ENCODE results near the gene ERVK3-1.
A peak's percentile ranks its signal among the peaks of the same experiment; 100 is the strongest.
"Not testable (repeated sequence)": the region's sequence is repeated elsewhere in the genome, so short reads cannot be mapped to it uniquely, and the experiment has no call there.

The ERVK3-1 gene

GRCh38 chr19:58305065-58305931 lies at the start of gene ERVK3-1:
Gene ERVK3-1, plus strand, starts transcription at chr19:58305377. Its CDS starts 6,792 bp downstream, at chr19:58312169.
- in situ Hi-C loops (cut with MboI; ENCODE audit: low sequenced_read_pairs, unreplicated experiment) = no loop called here
- TF ChIP-seq, protein P1, sequence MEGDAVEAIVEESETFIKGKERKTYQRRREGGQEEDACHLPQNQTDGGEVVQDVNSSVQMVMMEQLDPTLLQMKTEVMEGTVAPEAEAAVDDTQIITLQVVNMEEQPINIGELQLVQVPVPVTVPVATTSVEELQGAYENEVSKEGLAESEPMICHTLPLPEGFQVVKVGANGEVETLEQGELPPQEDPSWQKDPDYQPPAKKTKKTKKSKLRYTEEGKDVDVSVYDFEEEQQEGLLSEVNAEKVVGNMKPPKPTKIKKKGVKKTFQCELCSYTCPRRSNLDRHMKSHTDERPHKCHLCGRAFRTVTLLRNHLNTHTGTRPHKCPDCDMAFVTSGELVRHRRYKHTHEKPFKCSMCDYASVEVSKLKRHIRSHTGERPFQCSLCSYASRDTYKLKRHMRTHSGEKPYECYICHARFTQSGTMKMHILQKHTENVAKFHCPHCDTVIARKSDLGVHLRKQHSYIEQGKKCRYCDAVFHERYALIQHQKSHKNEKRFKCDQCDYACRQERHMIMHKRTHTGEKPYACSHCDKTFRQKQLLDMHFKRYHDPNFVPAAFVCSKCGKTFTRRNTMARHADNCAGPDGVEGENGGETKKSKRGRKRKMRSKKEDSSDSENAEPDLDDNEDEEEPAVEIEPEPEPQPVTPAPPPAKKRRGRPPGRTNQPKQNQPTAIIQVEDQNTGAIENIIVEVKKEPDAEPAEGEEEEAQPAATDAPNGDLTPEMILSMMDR (IDR thresholded peaks at IDR 0.05; ENCODE audit: borderline replicate concordance, control extremely low read depth, extremely low read depth, insufficient read depth, missing control alignments) = no peak
- DNase-seq (ENCODE audit: low spot score) = peak; percentile 98

- DNase-seq (ENCODE audit: low spot score); in situ Hi-C loops (cut with MboI; ENCODE audit: low sequenced_read_pairs, unreplicated experiment): not testable (repeated sequence)
Measured at GRCh38 chr19:58258259-58258658, 46.9 kb upstream of the ERVK3-1 start.

- in situ Hi-C loops (cut with MboI; ENCODE audit: low sequenced_read_pairs, unreplicated experiment) = no loop called here
- TF ChIP-seq, protein P1 (IDR thresholded peaks at IDR 0.05; ENCODE audit: borderline replicate concordance, control extremely low read depth, extremely low read depth, insufficient read depth, missing control alignments) = no peak
- no peak for DNase-seq (ENCODE audit: low spot score)
Measured at GRCh38 chr19:58261600-58261967, 43.6 kb upstream of the ERVK3-1 start.

DNA sequence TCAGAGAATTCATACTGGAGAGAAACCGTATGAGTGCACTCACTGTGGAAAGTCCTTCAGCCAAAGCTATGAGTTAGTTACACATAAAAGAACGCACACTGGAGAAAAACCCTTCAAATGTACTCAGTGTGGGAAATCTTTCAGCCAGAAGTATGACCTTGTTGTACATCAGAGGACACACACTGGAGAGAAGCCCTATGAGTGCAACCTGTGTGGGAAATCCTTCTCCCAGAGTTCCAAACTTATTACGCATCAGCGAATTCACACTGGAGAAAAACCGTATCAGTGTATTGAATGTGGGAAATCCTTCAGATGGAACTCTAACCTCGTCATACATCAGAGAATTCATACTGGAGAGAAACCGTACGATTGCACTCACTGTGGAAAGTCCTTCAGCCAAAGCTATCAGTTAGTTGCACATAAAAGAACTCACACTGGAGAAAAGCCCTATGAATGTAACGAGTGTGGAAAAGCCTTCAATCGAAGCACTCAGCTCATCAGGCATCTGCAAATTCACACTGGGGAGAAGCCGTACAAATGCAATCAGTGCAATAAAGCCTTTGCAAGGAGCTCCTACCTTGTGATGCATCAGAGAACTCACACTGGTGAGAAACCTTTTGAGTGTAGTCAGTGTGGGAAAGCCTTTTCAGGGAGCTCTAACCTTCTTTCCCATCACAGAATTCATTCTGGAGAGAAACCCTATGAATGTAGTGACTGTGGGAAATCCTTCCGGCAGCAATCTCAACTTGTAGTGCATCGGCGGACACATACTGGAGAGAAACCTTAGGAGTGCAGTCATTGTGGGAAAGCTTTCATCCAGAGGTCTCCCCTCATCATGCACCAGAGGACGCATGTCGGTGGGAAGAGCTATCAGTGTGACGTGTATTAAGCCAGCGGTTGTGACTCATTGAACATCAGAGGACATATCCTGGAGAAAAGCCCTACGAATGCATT lies 42.9 kb upstream of the ERVK3-1 start:
- in situ Hi-C loops (cut with MboI; ENCODE audit: low sequenced_read_pairs, unreplicated experiment) = no loop called here
- TF ChIP-seq, protein P1 (IDR thresholded peaks at IDR 0.05; ENCODE audit: borderline replicate concordance, control extremely low read depth, extremely low read depth, insufficient read depth, missing control alignments) = no peak
- no peak for DNase-seq (ENCODE audit: low spot score)

GRCh38 chr19:58262922-58263296 lies 42.3 kb upstream of the ERVK3-1 start:
- in situ Hi-C loops (cut with MboI; ENCODE audit: low sequenced_read_pairs, unreplicated experiment) = no loop called here
- TF ChIP-seq, protein P1 (IDR thresholded peaks at IDR 0.05; ENCODE audit: borderline replicate concordance, control extremely low read depth, extremely low read depth, insufficient read depth, missing control alignments) = no peak
- DNase-seq (ENCODE audit: low spot score) = no peak

DNA sequence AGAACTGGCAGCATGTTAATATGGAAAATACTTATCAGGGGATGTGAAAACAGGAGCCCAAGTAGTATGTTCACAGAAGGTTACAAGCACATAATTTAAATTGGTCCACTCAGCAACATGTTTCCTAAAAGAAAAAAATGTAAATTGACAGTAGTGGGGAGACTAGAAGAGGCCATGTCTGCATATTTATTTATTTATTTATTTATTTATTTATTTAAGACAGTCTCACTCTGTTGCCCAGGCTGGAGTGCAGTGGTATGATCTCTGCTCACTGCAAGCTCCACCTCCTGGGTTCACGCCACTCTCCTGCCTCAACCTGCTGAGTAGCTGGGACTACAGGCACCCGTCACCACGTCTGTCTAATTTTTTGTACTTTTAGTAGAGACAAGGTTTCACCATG lies 40.1 kb upstream of the ERVK3-1 start:
- TF ChIP-seq, protein P1 (IDR thresholded peaks at IDR 0.05; ENCODE audit: borderline replicate concordance, control extremely low read depth, extremely low read depth, insufficient read depth, missing control alignments) = no peak
- in situ Hi-C loops (cut with MboI; ENCODE audit: low sequenced_read_pairs, unreplicated experiment) = no loop called here
- no peak for DNase-seq (ENCODE audit: low spot score)

Measured in GM13976 (cell line).